GM12874 (cell line): ENCODE results near the gene ANXA8.

Experiments used
- CTCF ChIP-seq: IDR thresholded peaks from 2 replicates; pipeline ENCODE4 v1.5.1; 2011; ENCODE audit warnings: low read depth, mild to moderate bottlenecking, control low read depth, low read length, moderate library complexity; ENCODE audit not compliant: insufficient read depth

The ANXA8 gene

GRCh38 chr10:47456079-47456785 lies 27.7 kb downstream of the ANXA8 start:
- TF ChIP-seq CTCF, result no peak

GRCh38 chr10:47454780-47455058 lies 29.2 kb downstream of the ANXA8 start:
- TF ChIP-seq CTCF, result no peak

- no peak for TF ChIP-seq CTCF
These were observed 29.7 kb downstream of the ANXA8 start for GRCh38 chr10:47454008-47454779.

DNA sequence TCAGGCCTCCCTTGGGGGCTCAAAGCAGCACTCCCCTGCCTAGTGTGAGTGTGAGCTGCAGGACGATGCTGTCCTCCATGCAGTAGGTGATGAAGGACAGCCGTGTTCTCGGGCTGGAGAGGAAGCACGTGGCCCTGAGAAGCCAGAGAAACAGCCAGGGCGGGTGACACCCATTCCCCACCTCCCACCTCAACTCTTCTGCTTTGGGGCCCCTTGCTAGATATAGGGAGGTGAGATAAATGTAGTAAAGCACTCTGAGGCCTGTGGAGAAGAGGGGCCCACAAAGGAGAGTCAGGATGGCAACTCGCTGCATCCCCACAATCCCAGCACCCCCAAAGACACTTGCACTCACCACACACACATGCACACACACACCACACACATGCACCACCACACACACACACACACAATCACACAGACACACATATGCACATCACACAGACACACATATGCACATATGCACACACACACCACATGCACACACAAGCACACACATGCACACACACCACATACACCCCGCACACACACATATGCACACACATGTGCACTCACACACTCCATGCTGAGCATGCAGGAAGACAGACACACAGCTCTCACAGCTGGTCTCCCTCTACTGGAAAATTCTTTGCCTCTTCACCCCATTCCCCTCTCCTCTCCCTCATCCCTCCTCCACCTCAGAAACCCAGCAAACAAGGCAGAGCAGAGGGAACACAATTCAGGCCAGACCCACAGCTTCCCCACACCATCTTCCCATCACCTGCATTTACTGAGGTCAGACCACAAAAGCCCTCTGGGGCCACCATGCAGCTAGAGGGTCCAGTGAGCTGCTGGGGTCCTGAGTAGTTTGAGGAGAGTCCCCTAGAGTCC lies 30.5 kb downstream of the ANXA8 start:
- no peak for TF ChIP-seq CTCF

GRCh38 chr10:47452495-47453140 lies 31.3 kb downstream of the ANXA8 start:
- no peak for TF ChIP-seq CTCF

DNA sequence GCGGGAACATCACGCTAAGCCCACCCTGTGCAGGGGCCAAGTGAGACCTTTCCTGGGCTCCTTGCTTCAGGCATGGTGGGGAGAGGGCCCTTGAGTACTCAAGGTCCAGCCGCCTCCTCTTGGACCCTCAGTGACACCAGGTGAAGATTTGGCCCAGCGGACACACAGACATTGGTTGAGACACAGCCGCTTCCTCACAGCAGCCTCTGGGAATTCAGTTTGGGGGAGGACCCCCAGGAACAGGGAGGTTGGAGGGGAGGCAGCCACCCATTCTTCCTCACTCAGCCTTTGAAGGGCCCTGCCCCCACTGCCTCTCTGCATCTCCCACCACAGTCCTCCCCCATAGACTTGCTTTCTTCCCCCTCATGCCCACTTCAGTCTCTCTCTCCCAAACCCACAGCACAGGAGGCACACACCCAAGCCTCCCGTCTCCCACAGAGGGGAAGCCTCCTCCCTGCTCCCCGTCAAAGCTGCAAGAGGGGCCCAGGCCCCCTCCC lies 31.9 kb downstream of the ANXA8 start:
- TF ChIP-seq CTCF, result no peak
